Fibroblast of pulmonary artery (primary cell): ENCODE measurements around the gene RNF125.
A peak's percentile ranks its signal among the peaks of the same experiment; 100 is the strongest.

Source experiments
- DNase-seq: peaks from one replicate; pipeline ENCODE4 v3.0.0-alpha.2; 2010; ENCODE audit warnings: low read depth
- H3K4me3 ChIP-seq: replicated peaks from 2 replicates; pipeline ENCODE4 v1.5.1; 2011; ENCODE audit warnings: low read depth, mild to moderate bottlenecking, control low read depth, low read length, moderate library complexity
- CTCF ChIP-seq: IDR thresholded peaks from 2 replicates; pipeline ENCODE4 v1.5.1; 2011; ENCODE audit warnings: mild to moderate bottlenecking, control low read depth, low read length, inconsistent platforms; ENCODE audit errors: missing control alignments

Gene RNF125

GRCh38 chr18:32018331-32019250 is at the start of gene RNF125:
Gene RNF125 (plus strand): TSS chr18:32018825. CDS start chr18:32018864, 39 bp downstream.
- H3K4me3 ChIP-seq = peak within 1 kb of the TSS; percentile 59
- DNase-seq = peak; percentile 75
- TF ChIP-seq CTCF = no peak

- TF ChIP-seq CTCF = no peak
- no peak for DNase-seq
- no peak overlapping the region for H3K4me3 ChIP-seq
Measured at GRCh38 chr18:31970617-31971016, 48.0 kb upstream of the RNF125 start.

- H3K4me3 ChIP-seq = no peak overlapping the region
- no peak for DNase-seq
- no peak for TF ChIP-seq CTCF
Measured at GRCh38 chr18:31973929-31974546, 44.6 kb upstream of the RNF125 start.

GRCh38 chr18:31976242-31976641 is 42.4 kb upstream of the RNF125 start:
- no peak for DNase-seq

GRCh38 chr18:31977270-31977872 is 41.3 kb upstream of the RNF125 start:
- no peak overlapping the region for H3K4me3 ChIP-seq
- DNase-seq = peak; percentile 72
- TF ChIP-seq CTCF = peak; percentile 70

More at GRCh38 chr18:31976242-31976641, 42.4 kb upstream of the RNF125 start:
- H3K4me3 ChIP-seq = no peak overlapping the region
- TF ChIP-seq CTCF = no peak

GRCh38 chr18:31978616-31979015 is 40.0 kb upstream of the RNF125 start:
- no peak for TF ChIP-seq CTCF
- no peak for DNase-seq

More at GRCh38 chr18:31978616-31979015, 40.0 kb upstream of the RNF125 start:
- H3K4me3 ChIP-seq = no peak overlapping the region
